Suppressor macrophage treated with lipopolysaccharide for 4 hours (primary cell): ENCODE data around the gene IZUMO4.
"Not testable (repeated sequence)": the region's sequence is repeated elsewhere in the genome, so short reads cannot be mapped to it uniquely, and the experiment has no call there.

Experiments
- DNase-seq: peaks from one replicate; pipeline ENCODE4 v3.0.0-alpha.2; 2020

The IZUMO4 gene

GRCh38 chr19:2110822-2111221, 14.1 kb downstream of the IZUMO4 start:
- no peak for DNase-seq

GRCh38 chr19:2111425-2111824, 14.7 kb downstream of the IZUMO4 start:
- no peak for DNase-seq

DNA sequence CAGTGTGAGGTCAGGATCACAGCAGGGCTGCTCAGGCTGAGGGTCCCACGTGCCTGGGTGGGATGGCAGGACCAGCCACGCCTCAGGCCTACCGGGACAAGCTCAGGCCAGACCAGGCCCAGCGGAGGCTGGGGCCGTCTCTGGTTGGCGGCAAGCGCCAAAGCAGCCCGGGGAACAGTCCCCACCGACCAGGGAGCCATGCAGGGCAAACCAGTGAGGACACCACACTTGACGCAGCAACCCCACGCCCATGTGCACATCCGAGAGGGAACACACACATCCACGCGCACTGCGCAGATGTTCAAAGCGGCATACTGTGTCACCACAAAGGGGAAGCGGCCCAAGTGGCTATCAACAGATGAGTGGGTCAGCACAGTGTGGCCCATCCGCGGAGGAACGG, 15.2 kb downstream of the IZUMO4 start:
- DNase-seq = no peak

DNA sequence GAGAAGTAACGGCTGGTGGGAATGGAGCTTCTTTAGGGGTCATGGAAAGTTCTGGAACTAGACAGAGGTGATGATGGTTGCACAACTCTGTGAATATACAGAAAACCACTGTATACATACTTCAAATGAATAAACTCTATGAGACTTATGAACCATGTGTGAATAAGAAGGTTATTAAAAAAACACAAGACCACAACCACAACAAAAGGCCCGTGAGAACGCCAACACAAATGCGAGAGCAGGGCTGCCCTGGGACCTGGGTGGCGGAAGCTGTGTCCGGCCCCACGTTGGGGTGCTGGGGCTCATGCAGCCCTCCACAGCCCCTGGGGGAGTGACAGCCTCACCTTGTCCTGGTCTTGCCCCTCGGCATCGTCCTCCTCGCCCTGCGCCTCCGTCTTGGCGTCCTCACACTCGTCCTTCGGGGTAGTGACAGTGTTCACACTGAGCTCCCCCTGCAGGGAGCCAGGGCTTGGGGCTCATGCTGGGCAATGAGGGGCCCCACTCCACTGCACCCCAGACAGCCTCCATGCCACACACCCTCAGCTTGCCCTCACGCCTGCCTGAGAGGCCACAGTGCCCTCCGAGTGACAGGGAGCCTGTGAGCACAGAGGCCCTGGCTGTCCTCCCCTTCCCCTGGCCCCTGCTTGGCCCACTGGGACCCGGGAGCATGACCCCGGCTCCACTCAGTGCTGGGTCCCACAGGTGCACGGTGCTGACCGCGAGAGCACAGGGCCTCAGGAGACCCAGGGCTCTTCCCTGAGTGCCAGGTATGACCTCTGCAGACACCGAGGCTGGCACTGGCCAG, 16.0 kb downstream of the IZUMO4 start:
- no peak for DNase-seq

GRCh38 chr19:2113439-2114211, 16.9 kb downstream of the IZUMO4 start:
- DNase-seq = no peak

GRCh38 chr19:2114218-2114617, 17.5 kb downstream of the IZUMO4 start:
- DNase-seq = no peak

DNA sequence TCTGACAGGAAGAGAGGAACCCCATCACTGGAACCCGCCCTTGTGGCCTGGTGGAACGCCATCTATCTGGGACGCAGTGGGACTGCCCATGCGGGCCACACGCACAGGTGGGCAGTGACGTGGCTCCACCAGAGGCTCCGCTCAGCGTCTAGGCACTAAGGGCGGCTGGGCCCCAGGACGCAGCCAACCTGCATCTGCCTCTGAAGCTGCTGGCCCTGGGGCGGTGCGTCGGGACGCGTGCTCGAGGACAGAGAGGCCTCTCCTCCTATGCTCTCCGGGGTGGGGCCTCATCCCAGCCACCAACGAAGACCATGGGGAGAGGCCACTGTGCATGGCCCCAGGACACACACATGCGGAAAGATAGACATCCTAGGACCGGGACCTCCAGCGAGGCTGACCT, 18.1 kb downstream of the IZUMO4 start:
- no peak for DNase-seq

GRCh38 chr19:2115324-2115723, 18.6 kb downstream of the IZUMO4 start:
- DNase-seq = no peak

GRCh38 chr19:2115911-2116426, 19.3 kb downstream of the IZUMO4 start:
- no peak for DNase-seq

DNA sequence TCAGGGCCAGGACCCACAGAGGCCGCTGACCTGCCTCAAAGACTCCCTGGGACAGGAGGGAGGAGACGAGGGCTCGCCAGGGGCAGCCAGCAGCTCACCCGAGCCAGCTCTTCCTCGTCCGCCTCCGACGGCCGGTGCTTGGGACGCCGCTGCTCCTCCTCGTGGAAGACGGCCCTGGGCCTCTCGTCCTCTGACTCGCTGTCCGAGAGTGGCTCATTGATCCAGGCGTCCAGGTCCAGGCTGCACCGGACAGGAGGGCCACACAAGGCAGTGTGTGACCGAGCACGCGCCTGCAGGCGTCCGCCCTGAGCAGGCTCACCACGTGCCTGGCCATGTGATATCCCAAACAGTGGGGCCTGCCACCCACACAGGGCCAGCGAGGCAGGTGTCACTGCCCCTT, 19.8 kb downstream of the IZUMO4 start:
- DNase-seq = no peak

GRCh38 chr19:2117215-2117960, 20.7 kb downstream of the IZUMO4 start:
- DNase-seq = no peak

DNA sequence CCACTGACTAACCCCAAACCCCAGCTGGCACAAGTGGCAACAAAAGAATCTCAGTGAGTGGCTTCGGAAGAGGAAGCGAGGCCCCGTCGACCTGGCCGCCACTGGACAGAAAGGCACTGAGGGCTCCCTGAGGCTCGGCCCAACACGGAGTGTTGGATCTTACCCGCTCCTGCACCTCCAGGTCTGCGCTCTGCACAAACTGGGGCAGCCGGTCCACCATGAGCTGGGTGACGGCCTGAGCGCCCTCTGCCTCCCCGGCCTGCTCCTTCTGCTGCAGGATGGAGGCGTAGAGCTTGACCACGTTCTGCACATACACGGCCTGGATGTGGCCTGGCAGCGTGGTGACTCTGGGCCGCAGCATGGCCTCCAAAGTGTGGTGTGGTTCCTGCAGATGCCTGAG, 21.7 kb downstream of the IZUMO4 start:
- DNase-seq = no peak

GRCh38 chr19:2119921-2120785, 23.4 kb downstream of the IZUMO4 start:
- no peak for DNase-seq

- no peak for DNase-seq
These were observed 24.1 kb downstream of the IZUMO4 start for GRCh38 chr19:2120821-2121220.

DNA sequence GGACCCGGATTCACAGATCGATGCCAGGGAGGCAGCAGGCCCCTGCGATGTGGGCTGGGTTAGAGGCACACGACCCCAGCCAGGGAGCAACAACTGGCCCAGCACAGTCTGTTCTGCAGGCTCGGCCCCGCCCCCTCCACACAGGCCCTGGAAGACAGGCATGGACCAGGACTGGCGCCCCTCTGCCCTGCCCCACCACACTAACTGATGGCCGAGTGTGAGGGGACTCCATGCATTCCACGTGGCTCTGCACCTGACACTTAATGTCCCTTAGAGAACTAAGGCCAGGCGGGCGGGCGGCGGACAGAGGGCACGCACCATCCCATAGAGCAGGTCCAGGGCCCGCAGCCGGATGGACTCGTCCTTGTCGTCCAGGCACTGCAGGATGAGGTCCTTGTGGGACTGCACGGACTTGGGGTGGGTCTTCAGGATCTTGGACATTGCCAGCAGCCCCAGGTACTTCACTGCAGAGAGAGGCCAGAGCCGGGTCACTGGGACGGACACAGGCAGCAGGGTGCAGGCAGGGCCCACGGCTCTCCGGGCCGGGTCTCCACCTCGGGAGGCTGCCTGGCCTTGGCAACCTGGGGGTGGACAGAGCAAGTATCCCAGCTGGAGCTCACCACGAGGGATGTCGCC, 24.8 kb downstream of the IZUMO4 start:
- DNase-seq = no peak

- no peak for DNase-seq
These were observed 25.5 kb downstream of the IZUMO4 start for GRCh38 chr19:2122251-2122650.

GRCh38 chr19:2122982-2123381, 26.3 kb downstream of the IZUMO4 start:
- no peak for DNase-seq

DNA sequence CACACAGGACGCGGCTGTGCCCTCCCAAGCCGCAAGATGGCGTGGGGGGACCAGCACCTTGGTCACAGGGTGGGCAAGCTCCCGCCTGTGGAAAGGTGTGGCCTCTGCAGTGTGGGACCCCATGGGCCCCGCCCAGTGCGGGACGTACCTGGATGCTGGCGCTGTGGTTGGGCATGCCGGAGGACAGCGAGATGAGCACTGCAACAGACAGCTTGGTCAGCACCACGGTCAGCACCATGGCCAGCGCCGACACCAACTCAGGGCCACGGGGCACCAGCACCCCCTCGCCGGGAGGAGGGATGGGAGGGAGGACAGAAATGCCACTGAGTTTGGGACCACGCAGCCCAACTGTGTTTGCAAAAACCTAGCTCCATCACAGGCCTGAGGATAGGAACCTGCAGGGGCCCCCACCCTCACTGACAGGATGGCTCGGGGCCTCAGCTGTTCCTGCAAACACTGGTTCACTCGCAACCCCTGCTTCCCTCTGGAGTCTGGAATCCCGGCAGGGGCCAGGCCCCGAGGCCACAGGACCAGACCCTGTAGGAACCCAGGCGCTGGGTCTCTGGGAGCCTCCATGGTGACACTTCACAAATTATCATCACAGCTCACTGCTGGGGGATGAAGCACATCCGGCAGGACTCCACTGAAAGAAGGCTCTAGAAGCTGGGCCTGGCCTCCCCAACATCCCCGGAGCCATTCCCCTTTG, 27.1 kb downstream of the IZUMO4 start:
- DNase-seq = no peak

GRCh38 chr19:2126879-2127518, 30.3 kb downstream of the IZUMO4 start:
- no peak for DNase-seq

DNA sequence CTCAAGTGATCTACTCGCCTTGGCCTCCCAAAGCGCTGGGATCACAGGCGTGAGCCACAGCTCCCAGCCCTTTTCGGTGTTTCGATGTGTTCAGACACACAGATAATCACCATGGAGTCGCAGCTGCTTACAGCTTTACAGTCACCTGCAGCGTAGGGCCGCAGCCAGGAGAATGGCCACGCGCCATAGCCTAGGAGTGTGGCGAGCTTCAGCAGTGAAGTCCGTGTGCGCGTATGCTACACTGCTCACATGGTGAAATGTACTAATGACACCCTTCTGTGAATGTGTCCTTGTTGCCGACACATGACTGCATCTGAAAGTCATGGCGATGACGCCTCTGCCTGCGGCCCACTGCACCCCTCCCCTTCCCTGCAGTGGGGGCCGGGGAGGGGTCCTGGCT, 31.0 kb downstream of the IZUMO4 start:
- DNase-seq = no peak

DNA sequence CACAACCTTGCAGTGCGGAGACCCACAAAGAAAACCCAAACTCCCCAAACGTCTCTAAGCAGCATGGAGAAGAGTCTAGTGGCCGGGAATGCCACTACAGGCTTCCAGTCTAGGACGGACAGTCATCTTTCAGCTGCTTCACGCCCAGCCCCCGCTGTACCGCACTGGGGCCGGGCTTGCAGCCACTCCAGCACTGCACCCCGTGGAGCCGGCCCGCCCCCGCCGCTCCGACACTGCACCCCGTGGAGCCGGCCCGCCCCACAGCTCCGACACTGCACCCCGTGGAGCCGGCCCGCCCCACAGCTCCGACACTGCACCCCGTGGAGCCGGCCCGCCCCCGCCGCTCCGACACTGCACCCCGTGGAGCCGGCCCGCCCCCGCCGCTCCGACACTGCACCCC, 31.5 kb downstream of the IZUMO4 start:
- not testable (repeated sequence) for DNase-seq
